ENCODE data around the gene WDR5.
A peak's percentile ranks its signal among the peaks of the same experiment; 100 is the strongest.

WDR5 gene

DNA sequence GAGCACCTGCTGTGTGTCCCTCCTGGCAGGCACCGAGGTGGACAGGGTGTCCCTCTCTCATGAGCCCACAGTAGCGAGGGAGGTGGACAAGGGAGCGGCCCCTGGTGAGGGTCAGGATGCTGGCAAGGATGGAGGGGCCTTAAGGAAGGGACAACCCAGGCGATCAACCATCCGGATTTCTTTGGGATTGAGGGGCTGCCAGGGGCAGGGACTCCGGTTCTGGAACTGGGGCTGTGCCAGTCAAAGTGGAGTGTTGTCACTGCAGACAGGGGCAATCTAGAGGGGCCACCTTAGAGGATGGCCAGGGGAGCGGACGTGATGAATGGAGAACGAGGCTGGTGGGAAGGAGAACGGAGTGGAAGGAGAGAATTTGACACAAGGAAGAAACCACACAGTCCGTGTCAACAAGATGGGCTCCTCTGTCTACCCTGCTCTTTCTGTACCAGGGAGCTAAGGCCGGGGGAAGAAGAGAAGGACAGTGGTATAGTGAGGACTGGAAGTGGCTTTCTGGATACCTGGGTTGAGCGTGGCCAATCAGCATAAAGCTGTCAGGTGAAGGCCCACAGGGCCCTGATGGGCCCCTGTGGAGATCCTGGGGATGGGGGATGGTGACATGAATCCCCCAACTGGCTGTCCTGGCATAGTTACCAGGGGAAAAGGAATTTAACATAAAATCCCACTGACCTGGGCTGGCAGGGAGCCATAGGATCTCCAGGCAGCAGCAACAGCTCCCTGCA lies 4.2 kb upstream of the WDR5 start:
- DNase-seq (ENCODE audit: low read depth in 1 of 2, low spot score in 1 of 2) = no peak

DNA sequence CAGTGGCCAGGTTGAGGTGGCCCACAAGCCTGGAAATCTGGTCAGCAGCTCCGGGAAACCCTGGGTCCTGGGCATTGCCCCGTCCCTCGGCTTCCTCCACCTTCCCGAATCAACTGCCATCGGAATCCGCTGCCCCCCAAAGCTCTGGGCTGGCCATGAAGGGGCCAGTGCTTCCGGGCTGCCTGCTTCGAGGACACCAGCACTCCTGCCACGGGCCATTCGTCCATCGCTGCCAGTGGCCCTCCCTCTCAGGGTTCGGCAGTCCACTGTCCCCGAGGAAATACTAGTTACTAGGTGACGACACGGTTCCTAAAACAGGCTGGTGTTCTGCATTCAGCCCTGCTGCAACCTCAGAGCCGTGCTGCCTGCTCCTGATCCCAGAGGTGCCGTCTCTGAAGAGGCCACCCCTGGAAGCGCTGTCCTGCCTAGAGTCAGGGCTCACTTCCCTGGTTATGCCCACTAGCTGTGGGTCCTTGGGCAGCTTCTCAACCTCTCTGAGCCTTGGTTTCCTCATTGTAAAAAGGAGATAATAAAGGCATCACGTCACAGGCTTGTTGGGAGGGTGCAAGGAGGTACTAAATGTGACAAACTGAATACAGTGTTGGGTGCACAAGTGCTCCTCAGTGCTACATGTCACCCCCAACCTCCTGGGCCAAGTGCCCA lies 3.5 kb upstream of the WDR5 start:
- DNase-seq (ENCODE audit: low read depth in 1 of 2, low spot score in 1 of 2) = no peak

DNA sequence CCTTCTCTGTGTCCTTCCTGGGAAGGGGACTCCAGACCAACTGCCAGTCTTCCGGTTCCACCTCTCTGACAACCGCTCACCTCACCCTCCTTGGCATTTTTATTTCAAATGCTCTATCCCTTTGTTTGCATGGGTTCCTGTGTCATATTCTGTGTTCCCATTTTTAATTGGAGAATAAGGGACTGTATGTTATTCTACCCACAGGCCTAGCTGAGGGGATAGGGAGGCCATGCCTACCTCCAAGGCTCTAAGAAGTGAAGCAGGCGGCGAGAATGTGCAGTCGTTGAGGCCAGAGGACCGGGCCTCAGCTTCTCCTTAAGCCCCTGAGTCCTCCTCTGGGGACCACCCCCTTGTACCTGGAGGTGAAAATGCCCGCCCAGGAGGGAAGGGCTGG lies 936 bp upstream of the WDR5 start:
- no peak for DNase-seq (ENCODE audit: low read depth in 1 of 2, low spot score in 1 of 2)

DNA sequence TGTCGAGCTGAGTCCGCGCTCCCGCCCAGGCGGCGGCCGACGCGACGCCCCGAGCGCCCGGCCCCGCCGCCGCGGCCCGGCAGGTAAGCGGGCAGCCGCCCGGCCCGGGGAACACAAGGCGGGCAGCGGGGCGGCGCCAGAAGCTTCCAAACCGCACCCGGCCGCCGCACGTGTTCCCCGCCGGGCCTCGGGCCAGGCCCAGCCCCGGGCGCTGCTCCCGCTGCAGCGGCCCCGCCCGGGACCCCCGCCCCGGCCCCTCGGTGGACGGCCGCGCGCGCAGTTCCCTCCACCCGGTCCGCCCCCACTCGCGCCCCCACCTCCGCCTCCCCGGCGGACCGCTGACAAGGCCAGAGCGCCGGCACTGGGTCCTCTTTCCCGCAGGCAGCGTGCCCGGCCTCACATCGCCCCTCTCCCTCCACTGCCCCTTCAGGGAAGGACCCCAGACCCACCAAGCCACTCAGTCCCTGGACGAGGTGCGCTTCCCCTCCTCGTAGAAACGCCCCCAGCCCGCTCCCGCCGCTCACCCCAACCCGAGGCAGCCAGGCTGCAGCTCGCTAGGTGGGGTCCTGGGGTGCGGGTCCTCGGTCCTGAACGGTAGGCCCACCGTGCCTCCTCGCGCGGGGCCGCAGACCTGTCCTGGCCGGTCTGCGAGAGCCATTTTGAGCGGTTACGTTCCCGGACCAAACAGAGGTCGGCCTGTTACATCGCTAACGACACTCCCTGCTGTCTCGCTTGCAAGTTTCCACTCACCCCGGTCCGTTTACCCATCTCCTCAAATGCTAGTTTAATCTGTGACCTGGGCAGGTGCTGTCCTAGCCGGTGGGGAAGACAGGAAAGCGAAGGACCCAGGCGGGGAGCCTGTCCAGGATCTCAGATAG lies 475 bp downstream of the WDR5 start:
- DNase-seq (ENCODE audit: low read depth in 1 of 2, low spot score in 1 of 2) = peak in 1 of 2 donors; percentile 16

DNA sequence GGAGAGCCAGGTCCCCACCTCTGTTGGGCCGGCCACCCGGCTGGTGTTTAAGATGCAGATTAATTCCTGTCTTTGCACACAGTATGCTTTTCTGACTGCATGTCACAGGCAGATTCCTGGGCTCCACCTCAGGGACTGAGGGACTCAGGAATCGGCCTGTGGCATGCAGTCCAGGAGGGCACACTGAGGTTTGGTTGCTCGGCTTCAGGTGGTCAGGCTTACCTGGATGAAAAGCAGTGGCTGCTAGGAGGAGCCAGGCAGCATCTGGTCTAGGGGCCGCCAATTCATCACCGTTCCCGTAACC lies 1.1 kb downstream of the WDR5 start:
- DNase-seq (ENCODE audit: low read depth in 1 of 2, low spot score in 1 of 2) = no peak

DNA sequence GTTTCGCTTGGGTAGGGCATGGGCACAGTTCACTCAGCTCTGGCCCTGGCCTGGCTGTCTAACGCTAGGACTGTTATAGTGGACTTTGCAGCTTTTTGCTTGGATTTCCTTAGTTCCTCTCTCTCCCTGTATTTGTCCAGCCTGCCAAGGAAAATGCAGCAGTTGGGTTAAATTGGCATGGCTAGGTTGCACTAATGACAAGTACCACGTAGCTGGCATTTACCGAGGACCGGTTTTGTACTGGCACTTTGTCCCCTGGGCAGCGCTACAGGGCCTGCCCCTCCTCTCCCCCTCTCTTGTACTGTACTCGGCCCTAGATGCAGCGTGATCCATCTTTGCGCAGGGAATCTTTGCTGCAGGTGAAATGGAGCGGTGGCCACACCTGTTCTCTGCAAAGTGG lies 2.4 kb downstream of the WDR5 start:
- no peak for DNase-seq (ENCODE audit: low read depth in 1 of 2, low spot score in 1 of 2)

DNA sequence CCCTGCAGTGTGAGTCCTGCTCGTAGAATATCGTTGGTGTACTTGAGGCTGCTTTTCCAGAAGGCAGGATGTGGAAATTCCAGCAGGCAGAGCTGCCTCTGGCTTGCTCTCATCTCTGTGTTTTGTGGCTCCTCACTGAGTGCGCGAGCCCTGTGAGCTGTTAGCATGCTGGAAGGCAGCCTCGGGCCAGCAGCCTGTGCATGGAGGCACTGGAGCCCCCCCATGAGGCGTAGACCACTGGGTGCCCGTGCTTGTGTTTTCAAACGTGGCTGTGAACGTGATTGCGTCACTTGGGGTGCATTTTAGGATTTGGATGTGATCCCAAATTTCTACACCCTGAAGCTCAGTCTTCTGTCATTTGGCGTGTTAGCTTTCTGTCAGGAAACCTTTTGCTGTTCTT lies 3.2 kb downstream of the WDR5 start:
- DNase-seq (ENCODE audit: low read depth in 1 of 2, low spot score in 1 of 2) = no peak

DNA sequence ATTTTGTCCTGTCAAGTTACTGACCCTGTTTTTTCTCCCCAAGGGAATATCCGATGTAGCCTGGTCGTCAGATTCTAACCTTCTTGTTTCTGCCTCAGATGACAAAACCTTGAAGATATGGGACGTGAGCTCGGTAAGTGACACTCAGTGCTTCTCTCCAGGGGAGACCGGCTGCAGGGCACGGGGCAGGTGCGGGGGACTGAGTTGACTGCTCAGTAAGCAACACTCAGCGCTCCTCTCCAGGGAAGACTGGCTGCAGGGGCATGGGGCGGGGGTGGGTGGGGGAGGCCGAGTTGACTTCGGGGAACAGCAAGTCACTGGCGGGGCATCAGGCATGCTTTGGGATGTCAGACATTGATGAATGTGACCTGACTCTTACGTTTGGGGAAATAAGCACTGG lies 6.0 kb downstream of the WDR5 start:
- DNase-seq (ENCODE audit: low read depth in 1 of 2, low spot score in 1 of 2) = no peak

DNA sequence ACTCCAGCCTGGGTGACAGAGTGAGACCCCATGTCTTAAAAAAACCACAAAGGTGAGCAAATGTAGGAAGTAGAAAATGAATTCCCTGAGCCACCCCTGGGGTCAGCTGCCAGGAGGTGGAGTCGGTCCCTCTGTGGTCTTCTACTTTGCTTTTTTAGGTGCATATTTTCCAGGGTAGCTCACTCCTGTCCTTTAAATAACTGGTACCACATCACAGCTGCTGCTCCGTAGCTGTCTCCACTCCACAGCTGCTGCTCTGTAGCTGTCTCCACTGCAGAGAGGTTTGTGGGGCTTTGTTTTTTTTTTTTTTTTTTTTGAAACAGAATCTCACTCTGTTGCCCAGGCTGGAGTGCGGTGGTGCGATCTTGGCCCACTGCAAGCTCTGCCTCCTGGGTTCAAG lies 8.9 kb downstream of the WDR5 start:
- DNase-seq (ENCODE audit: low read depth in 1 of 2, low spot score in 1 of 2) = no peak

DNA sequence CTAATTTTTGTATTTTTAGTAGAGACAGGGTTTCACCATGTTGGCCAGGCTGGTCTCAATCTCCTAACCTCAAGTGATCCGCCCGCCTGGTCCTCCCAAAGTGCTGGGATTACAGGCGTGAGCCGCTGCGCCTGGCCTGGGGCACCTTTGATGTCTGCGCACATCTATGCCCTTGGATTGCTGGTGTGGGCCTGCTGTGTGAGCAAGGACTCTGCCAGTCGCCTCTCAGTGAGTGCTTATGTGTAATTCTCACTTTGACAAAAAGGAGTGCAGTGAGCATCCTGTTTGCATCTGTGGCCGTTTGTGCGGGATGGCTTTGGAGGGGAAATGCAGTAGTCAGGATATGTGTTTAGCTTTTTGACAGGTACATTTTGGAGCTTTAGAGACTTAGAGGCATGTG lies 9.4 kb downstream of the WDR5 start:
- DNase-seq (ENCODE audit: low read depth in 1 of 2, low spot score in 1 of 2) = no peak

DNA sequence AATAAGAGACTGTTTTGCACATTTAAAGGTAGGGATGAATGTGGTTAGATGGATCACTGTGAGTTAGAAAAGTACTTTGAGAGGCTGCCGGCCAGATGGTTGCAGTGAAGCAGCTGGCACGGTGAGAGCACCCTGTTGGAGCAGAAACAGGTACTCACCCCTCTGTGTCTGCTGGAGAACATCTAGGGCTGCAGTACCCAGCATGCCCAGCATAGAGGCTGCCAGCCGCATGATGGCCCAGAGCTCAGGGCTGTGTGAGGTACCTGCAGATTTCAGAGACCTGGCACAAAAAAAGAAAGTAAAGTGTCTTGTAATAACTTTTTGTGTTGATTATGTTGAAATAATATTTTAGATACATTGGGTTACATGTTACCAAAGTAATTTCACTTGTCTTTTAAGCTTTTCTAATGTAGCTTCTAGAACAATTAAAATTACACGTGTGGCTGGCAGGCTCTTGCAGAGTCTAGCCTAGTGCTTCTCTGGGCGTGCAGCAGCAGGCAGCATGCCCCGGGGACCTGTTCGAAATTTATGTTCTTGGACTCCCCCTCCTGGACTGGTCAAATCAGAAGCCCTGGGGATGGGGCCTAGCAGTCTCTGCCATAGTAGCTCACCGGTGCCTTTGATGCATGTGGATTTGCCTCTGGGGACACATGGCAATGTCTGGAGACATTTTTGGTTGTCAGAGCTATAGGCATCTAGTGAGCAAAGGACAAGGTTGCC lies 11.1 kb downstream of the WDR5 start:
- DNase-seq (ENCODE audit: low read depth in 1 of 2, low spot score in 1 of 2) = no peak

DNA sequence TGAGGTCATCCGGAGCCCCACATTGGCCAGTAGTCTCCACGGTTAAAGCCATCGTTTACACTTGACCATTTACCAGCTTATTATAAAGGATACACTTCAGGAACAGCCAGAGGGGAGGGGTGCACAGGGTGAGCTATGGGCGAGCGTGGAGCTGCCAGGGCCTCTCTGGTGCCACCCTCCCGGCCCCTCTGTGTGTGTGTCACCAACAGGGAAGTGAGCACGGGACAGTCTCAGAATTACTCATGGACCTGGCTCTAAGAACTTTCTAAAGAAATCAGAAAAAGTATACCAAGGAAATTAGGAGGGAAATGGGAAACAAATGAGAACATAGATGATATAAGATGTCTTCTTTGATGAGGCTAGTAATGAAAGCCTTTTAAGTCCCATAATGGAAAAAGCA lies 13.5 kb downstream of the WDR5 start:
- DNase-seq (ENCODE audit: low read depth in 1 of 2, low spot score in 1 of 2) = no peak

DNA sequence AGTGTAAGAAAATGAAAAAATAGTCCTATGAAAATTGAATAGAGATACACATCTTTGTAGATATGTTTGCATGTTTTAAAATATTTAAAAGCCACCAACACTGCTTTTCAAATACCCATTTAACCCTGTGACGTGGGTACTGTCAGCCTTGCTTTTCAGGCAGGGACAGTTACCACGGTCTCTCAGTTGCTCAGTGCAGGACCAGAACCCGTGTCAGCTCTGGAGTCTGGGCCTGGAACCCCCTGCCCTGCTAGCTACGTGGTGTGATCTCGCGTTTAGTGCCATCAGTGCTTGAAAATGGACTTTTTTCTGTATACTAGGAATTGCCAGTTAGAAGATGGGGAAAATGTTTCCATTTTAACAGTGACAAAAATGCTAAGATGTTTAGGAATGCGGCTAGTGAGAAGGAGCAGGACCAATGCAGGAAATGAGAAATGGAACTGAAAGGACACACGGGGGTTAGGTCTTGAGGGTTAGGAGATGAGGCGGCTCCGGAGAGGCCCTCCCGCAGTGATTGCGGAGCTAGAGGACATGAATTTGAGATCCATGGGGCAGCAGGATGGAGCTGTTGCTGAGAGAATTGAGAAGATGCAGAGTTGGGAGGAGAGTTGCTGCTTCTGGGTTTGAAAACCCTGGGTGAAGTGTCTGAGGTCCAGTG lies 14.8 kb downstream of the WDR5 start:
- no peak for DNase-seq (ENCODE audit: low read depth in 1 of 2, low spot score in 1 of 2)

DNA sequence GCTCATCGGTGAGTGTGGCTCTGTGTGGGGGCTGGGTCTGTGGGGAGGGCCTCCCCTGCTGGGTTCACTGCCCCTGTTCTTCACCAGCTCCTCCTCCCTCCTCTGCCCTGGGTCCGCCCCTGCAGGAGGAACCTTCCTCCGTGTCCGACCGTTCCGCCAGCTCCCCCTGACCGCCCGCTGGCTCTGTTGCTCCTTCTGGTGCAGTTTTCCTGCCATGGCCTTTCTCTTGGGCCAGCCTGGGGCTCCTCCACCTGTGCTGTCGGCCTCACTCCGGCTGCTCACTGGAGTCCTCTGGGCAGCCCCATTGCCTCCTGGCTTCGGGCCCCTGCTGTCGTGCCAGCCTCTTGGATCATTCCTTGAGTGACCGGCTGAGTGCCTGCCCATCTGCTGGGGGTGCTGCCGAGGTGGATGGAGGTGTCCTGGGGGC lies 16.2 kb downstream of the WDR5 start:
- DNase-seq (ENCODE audit: low read depth in 1 of 2, low spot score in 1 of 2) = no peak

DNA sequence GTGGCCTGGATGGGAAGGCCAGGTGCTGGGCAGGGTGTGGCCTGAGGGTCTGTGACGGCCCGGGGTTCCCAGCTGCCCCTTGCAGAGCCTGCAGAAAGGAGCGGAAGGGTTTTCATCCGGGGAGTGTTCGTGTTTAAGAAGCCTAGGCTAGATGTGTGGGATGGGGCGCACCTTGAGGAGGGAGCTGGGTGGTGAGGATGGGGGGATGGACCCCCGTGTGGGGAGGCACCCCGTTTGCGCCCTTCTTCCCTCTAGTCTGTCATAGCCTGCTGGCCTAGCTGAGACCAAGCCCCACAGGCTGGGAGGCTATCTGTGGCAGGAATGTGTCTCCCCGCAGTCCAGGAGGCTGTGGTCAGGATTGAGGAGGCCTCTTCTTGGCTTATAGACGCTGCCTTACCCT lies 16.6 kb downstream of the WDR5 start:
- no peak for DNase-seq (ENCODE audit: low read depth in 1 of 2, low spot score in 1 of 2)

DNA sequence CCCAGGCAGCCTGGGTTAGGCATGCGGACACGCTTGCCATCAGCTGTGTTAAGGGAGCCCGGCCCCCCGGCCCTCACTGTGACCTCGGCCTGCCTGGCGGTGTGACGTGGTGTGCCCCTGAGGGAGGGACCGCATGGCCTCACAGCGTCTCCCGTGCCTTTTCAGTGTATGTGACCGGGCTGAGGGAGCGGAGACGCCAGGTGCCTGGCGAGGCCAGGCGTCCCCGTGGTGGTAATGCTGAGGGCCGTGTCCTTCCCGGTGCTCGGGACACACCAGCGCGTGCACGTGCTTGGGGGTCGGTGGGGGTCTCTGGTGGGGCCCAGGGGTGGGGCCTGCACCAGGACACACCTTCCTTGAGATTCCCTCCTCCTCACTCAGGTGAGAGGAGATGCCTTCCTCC lies 17.6 kb downstream of the WDR5 start:
- DNase-seq (ENCODE audit: low read depth in 1 of 2, low spot score in 1 of 2) = no peak

DNA sequence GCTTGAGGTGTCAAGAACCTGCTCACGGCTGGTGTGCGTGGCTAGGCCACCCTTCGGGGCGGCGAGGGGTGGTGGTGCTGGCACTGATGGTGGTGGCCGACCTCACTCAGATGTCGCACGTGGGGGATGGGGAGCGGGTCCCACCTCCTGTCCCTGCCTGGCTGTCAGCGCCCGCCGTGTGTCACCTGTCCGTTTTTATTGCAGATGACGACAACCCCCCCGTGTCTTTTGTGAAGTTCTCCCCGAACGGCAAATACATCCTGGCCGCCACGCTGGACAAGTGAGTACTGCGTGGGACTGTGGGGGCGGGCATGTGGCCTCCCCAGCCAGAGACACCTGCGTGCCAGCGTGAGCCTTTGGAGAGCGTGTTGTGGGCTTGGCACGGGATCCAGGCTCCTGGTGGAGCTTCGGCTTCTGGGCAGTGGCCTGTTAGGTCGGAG lies 18.4 kb downstream of the WDR5 start:
- no peak for DNase-seq (ENCODE audit: low read depth in 1 of 2, low spot score in 1 of 2)

DNA sequence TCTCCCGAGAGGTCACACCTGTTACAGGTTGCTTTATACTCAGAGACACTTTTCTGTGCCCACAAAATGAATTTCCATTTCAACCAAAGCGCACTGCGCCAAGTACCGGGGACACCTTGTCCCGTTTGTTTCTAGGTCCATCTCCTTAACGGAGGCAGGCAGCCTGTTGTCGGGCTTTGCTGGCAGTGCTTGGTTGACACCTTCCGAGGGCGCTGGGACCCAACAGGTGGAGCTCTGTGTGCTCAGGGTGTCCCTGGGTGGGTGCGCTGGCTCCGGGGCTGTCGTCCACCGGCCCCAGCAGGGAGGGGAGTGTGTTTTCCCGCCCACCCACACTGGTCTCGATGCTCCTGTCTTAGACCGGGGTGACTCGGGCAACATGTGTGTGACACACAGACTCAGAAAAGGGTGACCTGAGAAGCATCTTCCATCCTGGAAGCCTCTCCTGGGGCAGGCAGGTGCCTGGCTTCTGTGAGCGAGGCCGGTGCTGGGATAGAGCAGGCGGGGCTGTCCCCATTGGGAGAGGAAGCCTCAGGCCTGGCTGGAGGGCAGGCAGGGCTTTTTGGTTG lies 20.0 kb downstream of the WDR5 start:
- DNase-seq (ENCODE audit: low read depth in 1 of 2, low spot score in 1 of 2) = no peak

DNA sequence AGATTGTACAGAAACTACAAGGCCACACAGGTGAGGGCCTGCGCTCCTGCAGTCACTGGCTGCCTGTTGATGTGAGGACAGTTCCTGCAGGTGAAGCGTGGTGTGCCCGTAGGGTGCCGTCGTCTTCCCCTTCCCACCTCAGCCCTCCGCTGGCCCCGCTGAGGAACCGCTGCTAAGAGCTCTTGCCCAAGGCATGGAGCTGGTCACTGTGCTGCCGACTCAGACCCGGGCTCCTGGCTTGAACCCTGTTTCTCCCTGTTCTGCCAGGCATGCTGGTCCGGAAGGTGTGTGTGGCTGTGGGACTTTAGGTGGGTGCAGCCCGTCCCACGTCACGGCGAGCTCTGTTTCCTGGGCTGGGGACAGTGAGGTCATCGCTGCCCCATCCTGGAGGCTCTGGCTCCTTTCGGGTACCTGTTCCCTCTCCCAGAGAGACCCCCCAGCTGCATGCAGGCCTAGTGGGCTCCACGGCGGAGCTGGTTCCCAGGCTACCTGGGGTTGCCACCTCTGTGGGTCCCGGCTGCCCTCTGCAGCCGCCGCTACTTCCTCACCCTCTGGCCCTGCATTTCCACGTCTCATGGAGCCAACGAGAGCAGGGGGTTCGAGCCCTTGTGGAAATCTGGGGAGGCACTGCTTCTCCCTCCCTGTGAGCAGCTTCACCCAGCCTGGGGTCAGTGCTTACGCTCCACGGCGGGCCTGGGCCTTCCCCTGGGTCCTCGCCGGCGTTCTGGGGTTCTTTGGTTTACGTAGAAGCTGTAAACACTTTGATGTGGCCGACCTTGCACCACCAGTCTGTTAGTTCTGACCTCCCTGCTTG lies 20.9 kb downstream of the WDR5 start:
- no peak for DNase-seq (ENCODE audit: low read depth in 1 of 2, low spot score in 1 of 2)

DNA sequence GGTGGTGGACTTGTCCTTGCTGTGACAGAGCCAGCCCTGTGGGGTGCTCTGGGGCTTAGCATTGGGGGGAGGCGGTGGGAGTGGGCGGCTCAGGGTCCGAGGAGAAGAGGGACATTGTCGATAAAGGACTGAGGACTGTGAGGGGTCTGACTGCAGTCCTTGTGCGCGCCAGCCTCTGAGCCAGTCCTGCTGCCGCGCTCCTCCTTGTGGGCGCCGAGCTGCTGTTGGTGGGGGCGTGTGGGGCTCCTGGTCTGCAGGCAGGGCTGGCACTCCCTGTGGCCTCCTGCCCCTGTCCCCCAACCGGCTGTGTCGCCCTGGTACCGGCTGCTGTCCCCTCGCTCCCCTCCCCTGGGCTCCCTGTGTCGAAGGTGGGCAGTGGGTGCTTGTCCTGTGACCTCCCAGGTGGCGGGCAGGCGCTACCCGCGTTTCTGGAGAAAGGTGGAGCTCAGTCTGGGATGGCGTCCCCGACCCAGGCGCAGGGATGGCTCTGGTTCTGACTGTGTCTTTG lies 21.6 kb downstream of the WDR5 start:
- no peak for DNase-seq (ENCODE audit: low read depth in 1 of 2, low spot score in 1 of 2)

Measured in stimulated activated CD4-positive, alpha-beta T cell treated with anti-CD3 and anti-CD28 coated beads, Interleukin-15, amount 100 ng/mL, for 1 hour (primary cell).